AG04449 (cell line): ENCODE data around the gene EEF1A1.
"Not testable (repeated sequence)": the region's sequence is repeated elsewhere in the genome, so short reads cannot be mapped to it uniquely, and the experiment has no call there.

Source experiments
- CTCF ChIA-PET: fragments of 350-600 bp; formaldehyde crosslinking; extraction: SDS; loops from one replicate; lab custom pipeline; 2021; ENCODE audit warnings: antibody characterized with exemption; lab: Yijun Ruan, JAX
- POLR2A ChIA-PET: fragments of 400-600, 350-600 bp; formaldehyde crosslinking; extraction: SDS; loops from one replicate; lab custom pipeline; 2020; ENCODE audit warnings: antibody characterized with exemption, inconsistent platforms; lab: Yijun Ruan, JAX
- DNase-seq: peaks from one replicate; pipeline ENCODE4 v3.0.0-alpha.2; 2010; ENCODE audit warnings: low read depth, low spot score
- H3K4me3 ChIP-seq: 2 replicates; pipeline ENCODE4 v1.5.1; 2011; ENCODE audit warnings: low read depth, mild to moderate bottlenecking, control low read depth, low read length
- CTCF ChIP-seq: IDR thresholded peaks from one replicate; pipeline ENCODE4 v1.5.1; 2011; ENCODE audit warnings: mild to moderate bottlenecking, moderate library complexity, low read length, control low read depth, inconsistent platforms; ENCODE audit not compliant: insufficient read depth; ENCODE audit errors: missing control alignments

EEF1A1 gene

GRCh38 chr6:73520688-73521350, at the start of gene EEF1A1:
TSS of gene EEF1A1 (minus strand) at chr6:73521032. CDS start at chr6:73520026, 1,006 bp downstream.
- peak; percentile 2 for TF ChIP-seq CTCF
- peak within 1 kb of the TSS; percentile 100 for H3K4me3 ChIP-seq
- DNase-seq: peak; percentile 99
- ChIA-PET POLR2A (interaction anchor here (0.6 to 5.6 kb wide), 32 partner anchors 8 to 1793 kb away, joined by 3 to 97 read pairs (median 5); partner anchors contain the start of genes MTO1 and SLC17A5), CTCF (interaction anchor here (1.3 to 6.4 kb wide), 4 partner anchors 59 to 1746 kb away, joined by 3 to 50 read pairs (median 6); no protein-coding TSS in a partner anchor)

DNA sequence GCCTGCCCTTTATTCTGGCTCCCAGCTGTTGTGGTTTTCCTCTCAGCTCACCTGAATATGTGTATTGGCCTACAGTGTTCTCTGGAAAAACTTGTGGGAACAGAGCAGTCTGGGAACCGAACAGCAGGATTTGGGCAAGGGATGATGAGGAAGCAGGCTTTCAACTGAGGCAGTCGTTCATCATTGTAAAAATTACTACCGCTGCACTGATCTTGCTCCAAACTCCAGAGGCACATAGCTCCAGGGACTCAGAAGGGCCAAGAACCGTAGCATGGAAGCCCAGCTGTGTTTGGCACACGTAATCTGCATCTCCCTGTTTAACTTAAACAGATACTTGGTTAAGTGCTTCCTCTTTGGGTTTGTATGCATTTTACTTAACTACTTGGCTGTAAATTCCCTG, 48.3 kb upstream of the EEF1A1 start:
- POLR2A ChIA-PET: interaction anchor here (0.9 kb wide), 1 partner anchor 11 kb away, joined by 4 read pairs; no protein-coding TSS in a partner anchor
- CTCF ChIA-PET: interaction anchor here (1.2 kb wide), 1 partner anchor 11 kb away, joined by 3 read pairs; no protein-coding TSS in a partner anchor
- DNase-seq: no peak

DNA sequence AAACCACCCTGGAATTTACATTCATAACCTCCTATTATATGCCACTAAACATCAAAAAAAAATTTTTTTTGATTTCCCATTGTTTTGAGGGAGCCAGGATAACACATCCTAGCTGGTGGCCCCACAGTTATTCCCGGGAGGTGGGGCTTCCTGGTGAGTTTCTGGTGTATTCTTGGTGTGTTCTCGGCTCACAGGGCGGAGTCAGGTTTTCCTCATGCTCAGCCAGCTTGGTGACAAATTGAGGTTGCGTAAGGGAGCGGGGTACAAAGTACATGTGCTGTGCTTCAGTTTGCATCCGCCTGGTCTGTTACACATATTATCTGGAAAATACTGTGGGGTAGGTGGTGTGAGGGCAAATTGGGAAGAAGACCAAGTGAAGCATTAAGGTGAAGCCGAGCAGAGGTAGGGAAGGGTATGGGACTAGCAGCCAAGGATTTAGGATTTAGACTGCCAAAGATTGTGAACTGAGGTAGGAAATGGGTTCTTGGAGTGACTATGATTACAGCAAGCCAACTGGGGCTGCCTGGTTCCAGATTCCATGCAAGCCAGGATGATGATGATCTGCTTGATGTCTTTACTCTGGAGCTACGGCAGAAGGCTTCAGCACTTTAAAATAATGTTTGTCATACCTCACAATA, 46.2 kb upstream of the EEF1A1 start:
- no peak overlapping the region for H3K4me3 ChIP-seq
- no peak for TF ChIP-seq CTCF
- DNase-seq: no peak
- POLR2A ChIA-PET: interaction anchor here (2.5 to 3.2 kb wide), 2 partner anchors 13 to 47 kb away, joined by 14 to 17 read pairs; partner anchors contain the start of gene EEF1A1
- CTCF ChIA-PET: interaction anchor here (0.6 to 2.8 kb wide), 6 partner anchors 10 to 40 kb away, joined by 3 to 16 read pairs (median 3); no protein-coding TSS in a partner anchor

More for the DNA sequence above, 48.3 kb upstream of the EEF1A1 start:
- TF ChIP-seq CTCF: no peak
- no peak overlapping the region for H3K4me3 ChIP-seq

GRCh38 chr6:73566486-73566871, 45.6 kb upstream of the EEF1A1 start:
- ChIA-PET CTCF (interaction anchor here (0.9 to 2.8 kb wide), 6 partner anchors 9 to 43 kb away, joined by 3 to 16 read pairs (median 3); no protein-coding TSS in a partner anchor), POLR2A (interaction anchor here (0.8 to 3.2 kb wide), 3 partner anchors 14 to 52 kb away, joined by 3 to 17 read pairs (median 14); partner anchors contain the start of gene EEF1A1)
- DNase-seq, H3K4me3 ChIP-seq: not testable (repeated sequence)

GRCh38 chr6:73565767-73566485, 45.1 kb upstream of the EEF1A1 start:
- no peak overlapping the region for H3K4me3 ChIP-seq
- peak; percentile 34 for DNase-seq
- ChIA-PET POLR2A (interaction anchor here (0.8 to 3.2 kb wide), 3 partner anchors 14 to 52 kb away, joined by 3 to 17 read pairs (median 14); partner anchors contain the start of gene EEF1A1), CTCF (interaction anchor here (0.9 to 2.8 kb wide), 6 partner anchors 9 to 43 kb away, joined by 3 to 16 read pairs (median 3); no protein-coding TSS in a partner anchor)
- TF ChIP-seq CTCF: no peak
